NCI-H1092 (cell line): ENCODE measurements around the gene RBL2.
A peak's percentile ranks its signal among the peaks of the same experiment; 100 is the strongest.
"Not testable (repeated sequence)": the region's sequence is repeated elsewhere in the genome, so short reads cannot be mapped to it uniquely, and the experiment has no call there.

Experiments
- DNase-seq: peaks from one replicate; lab custom pipeline; 2025; lab: John Stamatoyannopoulos, UW

Gene RBL2, protein sequence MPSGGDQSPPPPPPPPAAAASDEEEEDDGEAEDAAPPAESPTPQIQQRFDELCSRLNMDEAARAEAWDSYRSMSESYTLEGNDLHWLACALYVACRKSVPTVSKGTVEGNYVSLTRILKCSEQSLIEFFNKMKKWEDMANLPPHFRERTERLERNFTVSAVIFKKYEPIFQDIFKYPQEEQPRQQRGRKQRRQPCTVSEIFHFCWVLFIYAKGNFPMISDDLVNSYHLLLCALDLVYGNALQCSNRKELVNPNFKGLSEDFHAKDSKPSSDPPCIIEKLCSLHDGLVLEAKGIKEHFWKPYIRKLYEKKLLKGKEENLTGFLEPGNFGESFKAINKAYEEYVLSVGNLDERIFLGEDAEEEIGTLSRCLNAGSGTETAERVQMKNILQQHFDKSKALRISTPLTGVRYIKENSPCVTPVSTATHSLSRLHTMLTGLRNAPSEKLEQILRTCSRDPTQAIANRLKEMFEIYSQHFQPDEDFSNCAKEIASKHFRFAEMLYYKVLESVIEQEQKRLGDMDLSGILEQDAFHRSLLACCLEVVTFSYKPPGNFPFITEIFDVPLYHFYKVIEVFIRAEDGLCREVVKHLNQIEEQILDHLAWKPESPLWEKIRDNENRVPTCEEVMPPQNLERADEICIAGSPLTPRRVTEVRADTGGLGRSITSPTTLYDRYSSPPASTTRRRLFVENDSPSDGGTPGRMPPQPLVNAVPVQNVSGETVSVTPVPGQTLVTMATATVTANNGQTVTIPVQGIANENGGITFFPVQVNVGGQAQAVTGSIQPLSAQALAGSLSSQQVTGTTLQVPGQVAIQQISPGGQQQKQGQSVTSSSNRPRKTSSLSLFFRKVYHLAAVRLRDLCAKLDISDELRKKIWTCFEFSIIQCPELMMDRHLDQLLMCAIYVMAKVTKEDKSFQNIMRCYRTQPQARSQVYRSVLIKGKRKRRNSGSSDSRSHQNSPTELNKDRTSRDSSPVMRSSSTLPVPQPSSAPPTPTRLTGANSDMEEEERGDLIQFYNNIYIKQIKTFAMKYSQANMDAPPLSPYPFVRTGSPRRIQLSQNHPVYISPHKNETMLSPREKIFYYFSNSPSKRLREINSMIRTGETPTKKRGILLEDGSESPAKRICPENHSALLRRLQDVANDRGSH

DNA sequence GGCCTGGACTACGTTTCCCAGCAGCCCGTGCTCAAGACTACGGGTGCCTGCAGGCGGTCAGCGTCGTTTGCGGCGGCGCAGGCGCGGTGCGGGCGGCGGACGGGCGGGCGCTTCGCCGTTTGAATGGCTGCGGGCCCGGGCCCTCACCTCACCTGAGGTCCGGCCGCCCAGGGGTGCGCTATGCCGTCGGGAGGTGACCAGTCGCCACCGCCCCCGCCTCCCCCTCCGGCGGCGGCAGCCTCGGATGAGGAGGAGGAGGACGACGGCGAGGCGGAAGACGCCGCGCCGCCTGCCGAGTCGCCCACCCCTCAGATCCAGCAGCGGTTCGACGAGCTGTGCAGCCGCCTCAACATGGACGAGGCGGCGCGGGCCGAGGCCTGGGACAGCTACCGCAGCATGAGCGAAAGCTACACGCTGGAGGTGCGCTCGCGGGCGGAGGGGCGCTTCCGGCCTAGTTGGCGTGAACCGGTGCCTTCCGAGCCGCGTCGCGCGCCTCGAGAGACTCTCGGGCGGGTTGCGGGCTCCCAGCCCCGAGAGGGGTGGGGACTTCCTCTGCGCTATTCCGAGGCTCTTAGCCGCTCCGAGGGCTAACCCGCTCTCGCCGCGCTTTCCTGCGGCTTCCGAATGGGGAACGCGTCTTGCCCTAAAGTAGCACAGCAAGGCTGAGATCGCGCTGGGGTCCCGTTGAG is at the start of gene RBL2:
TSS of gene RBL2 (plus strand) at position 95 of the 689 bp plus-strand sequence. CDS start at position 181, 86 bp downstream.
- DNase-seq: peak; percentile 62

DNA sequence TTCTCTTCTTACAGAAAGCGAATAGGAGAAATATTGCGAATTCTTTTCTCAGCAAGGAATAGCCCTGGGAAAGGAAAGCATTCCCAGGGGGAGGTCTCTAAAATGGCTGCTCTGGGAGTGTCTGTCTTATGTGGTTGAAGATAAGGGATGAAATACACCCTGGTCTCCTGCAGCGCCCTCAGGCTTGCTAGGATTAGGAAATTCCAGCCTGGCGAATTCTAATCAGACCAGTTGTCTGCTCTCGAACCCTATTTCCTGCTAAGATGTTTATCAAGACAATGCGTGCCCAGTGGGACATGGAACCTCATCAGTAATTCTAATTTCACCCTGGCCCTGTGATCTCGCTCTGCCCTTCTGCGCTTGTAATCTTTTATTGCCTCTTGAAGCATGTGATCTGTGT is 49.7 kb upstream of the RBL2 start:
- DNase-seq: not testable (repeated sequence)

DNA sequence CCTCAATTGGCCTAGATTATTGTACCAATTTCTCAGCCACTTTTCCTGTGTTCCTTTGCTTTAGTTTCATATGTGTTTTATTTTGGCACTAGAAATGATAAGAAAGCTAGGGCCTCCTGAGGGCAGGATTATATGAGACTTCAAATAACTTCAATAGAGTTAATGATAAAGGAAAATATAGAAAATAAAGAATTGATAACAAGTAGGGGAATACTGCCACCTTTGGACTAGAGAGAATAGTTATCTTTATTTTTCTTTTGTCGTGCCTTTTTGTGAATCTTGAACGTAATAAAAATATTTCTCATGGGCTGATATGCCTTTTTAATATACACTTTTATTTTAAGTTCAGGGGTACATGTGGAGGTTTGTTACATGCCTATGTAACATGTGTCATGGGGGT is 29.3 kb upstream of the RBL2 start:
- no peak for DNase-seq

DNA sequence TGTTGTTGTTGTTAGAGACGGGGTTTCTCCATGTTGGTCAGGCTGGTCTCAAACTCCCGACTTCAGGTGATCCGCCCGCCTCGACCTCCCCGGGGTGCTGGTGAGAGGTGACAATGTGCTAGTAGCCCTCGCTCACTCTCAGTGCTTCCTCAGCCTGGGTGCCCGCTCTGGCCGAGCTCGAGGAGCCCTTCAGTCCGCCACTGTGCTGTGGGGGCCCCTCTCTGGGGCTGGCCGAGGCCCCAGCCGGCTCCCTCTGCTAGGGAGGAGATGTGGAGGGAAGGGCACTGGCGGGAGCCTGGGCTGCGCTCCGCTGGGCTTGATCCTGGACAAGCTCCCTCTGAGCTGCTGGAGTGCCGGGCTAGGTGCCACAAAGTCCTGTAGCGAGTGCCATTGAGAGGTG is 21.7 kb upstream of the RBL2 start:
- DNase-seq: no peak

DNA sequence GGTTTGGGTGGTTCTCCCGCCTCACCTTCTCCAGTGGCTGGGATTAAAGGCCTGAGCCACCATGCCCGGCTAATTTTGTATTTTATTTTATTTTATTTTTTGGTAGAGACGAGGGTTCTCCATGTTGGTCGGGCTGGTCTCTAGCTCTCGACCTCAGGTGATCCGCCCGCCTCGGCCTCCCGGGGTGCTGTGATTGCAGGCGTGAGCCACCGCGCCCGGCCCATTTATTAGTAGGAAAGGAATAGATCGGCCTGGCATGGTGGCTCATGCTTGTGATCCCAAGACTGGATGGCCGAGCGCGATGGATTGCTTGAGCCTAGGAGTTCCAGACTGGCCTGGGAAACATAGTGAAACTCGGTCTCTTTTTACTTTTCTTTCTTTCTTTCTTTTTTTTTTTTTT is 20.4 kb upstream of the RBL2 start:
- DNase-seq: no peak

DNA sequence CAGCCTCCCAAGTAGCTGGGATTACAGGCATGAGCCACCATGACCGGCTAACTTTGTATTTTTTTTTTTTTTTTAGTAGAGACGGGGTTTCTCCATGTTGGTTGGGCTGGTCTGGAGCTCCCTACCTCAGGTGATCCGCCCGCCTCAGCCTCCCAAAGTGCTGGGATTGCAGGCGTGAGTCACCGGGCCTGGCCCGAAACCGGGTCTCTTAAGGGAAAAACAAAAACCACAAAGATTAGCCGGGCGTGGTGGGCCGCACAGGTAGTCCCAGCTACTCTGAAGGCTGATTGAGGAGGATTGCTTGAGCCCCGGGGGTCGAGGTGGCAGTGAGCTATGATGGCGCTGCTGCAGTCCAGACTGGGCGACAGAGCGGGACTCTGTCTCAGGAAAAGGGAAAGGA is 19.9 kb upstream of the RBL2 start:
- DNase-seq: no peak

DNA sequence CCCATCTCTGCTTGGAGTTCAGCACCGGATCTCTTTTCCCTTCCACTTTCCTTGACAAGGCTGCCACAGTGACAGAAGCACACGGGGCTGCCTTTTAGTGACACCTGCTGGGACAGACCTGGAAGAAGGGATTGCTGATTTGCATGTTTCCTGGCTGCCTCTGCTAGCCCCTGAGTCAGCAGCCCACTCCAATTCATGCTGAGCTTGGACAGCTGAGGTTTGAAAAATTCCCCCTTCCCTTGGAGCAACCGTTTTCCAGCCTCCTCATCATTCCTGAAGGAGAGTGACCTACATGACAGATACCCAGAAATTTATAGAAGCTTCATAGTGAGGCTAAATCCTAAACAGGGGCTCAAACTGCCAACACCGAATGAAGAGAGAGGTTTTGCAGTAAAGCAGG is 18.8 kb upstream of the RBL2 start:
- DNase-seq: peak; percentile 14

DNA sequence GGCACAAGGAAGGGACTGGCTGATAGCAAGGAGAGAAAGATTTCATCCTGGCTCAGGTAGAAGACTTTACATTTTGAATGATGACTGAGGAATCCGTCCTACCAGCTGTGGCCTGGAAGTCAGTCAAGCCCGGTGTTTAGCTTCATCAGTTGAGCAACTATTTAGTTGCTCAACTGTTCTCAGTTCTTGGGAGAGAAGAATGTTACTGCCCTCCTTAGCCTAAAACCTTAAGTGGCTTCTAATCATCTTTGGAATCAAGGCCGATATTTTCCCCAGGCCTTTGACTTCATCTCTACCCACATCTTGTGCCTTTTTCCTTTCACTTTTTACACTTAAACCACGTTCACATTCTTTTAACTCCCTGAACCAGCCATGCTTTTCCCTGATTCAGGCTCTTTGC is 17.3 kb upstream of the RBL2 start:
- no peak for DNase-seq

DNA sequence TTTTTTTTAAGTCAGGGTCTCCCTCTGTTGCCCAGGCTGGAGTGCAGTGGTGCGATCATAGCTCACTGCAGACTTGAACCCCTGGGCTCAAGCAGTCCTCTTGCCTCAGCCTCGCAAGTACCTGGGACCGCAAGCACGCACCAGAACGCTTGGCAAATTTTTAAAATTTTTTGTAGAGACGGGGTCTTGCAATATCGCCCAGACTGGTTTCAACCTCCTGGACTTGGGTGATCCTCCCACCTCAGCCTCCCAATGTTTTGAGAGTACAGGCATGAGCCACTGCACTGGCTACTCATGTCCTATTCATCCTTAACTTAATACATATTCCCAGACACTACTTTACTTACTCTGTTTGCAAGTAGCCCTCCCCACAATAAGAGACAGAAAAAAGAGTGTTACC is 16.3 kb upstream of the RBL2 start:
- no peak for DNase-seq

DNA sequence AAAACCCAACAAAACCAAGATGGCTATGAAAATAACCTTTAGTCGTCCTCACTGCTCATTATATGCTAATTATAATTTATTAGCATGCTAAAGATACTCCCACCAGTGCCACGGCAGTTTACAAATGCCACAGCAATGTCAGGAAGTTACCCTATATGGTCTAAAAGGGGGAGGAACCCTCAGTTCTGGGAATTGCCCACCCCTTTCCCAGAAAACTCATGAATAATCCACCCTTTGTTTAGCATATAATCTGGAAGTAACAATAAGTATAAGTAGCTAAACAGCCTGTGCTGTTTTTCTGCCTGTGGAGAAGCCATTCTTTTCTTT is 14.9 kb upstream of the RBL2 start:
- DNase-seq: not testable (repeated sequence)

DNA sequence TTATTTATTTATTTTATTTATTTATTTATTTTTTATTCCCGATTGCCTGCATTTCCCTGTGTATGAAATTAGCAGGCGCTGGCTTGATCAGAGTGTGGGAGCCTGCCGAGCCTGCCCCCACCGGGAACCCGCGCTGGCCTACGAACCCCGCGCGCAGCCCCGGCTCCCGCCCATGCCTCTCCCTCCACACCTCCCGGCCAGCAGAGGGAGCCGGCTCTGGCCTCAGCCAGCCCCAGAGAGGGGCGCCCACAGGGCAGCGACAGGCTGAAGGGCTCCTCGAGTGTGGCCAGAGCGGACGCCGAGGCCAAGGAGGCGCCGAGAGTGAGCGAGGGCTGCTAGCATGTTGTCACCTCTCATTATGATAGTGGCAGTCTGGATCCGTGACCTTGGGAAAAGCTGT is 13.0 kb upstream of the RBL2 start:
- no peak for DNase-seq

DNA sequence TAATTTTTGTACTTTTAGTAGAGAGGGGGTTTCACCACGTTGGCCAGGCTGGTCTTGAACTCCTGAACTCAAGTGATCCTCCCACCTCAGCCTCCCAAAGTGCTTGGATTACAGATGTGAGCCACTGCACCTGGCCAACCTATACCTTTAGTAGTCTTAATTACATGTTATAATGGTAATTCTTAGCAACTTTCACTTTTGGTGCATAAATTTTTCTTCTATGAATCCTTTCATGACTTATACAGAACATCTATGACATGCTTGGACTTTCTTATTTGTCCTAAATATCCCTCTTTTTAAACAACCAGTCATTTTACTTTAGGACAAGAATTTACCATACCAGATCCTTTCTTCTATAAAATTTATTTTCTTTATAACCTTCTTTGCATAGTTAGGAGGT is 10.3 kb upstream of the RBL2 start:
- not testable (repeated sequence) for DNase-seq

DNA sequence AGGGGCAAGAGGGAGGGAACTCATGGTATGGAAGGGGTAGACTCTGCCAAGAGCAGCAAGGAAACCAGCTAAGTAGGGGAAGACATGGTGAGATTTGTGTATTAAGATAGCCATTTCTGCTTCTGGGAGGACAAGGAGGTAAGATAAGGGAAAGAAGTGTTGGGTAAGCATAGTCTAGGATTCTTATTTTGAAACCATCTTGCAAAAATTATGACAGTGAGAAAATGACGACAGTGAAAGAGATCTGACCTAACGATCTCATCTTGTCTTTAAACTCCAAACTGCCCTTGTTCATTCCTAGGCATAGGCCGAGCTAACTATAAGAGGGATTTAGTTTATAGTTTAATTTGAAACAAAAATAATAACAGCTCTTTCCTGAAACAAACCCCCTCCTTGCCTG is 5.6 kb upstream of the RBL2 start:
- DNase-seq: no peak

DNA sequence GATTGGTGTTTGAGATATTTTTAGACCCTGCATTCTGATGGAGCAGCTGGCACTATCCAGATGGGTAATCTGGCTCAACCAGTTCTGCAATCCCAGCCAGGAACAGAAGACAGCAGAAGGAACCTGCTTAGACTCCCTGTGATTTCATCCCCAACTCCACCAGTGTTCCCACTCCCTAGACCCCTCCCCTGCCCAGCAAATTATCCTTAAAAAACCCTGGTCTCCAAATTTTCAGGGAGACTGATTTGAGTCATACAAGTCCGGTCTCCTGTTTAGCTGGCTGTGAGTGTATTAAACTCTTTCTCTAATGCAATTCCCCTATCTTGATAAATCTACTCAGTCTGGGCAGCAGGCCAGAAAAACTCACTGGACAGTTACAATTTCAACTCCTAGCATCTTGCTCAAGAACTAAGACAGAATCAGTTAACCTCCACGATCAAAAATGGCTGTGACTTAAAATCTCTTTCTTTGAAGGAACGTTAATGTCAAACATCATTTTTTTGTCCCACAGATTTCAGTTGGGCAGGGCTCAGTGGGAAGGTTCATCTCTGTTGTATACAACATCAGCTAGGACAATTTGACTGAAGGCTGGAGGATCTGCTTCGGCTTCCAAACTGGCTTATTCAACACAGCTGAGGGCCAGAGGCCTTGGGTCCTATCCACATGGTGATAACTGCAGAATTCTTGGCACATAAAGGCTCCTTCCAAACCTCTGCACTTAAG is 4.9 kb upstream of the RBL2 start:
- no peak for DNase-seq

DNA sequence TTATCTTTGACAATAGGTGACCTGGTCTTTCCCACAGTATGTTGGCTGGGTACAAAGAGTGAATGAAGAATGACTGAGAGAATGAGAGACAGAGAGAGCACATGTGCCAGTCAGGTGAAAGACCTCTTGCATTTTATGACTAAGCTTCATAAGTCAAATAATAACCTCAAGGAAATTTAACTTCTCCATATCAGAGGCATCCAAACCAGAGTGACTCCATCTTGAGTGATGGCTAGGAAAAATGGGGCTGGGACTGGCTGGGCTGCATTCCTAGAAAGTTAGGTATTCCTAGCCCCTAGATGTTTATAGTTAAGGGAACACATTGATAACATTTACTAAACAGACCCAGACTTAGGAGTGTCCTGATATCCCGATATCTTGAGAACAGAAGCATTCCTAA is 3.9 kb upstream of the RBL2 start:
- no peak for DNase-seq

DNA sequence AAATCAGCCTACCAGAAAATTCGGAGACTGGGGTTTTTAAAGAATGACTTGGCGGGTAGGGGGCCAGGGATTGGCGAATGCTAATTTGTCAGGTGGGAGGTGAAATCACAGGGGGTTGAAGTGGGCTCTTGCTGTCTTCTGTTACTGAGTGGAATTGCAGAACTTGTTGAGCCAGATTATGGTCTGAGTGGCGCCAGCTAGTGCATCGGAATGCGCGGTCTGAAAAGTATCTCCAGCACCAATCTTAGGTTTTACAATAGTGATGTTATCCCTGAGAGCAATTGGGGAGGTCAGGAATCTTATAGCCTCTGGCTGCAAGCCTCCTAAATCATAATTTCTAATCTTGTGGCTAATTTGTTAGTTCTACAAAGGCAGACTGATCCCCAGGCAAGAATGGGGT is 762 bp upstream of the RBL2 start:
- DNase-seq: no peak

DNA sequence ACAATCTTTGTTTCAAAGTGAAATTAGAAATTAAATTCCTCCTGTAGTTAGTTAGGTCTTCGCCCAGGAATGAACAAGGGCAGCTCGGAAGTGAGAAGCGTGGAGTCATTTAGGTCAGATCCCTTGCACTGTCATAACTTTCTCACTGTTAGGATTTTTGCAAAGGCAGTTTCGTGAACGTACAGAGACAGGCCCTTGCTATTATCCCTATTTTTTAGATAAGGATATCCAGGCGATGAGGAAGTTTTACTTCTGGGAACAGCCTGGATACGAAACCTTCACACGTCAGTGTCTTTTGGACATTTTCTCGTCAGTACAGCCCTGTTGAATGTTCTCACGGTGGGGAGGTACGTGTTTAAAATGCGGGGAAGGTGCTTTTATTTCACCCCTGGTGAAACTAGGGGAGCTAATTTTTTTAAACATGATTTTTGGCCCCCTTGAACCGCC is 318 bp upstream of the RBL2 start:
- DNase-seq: no peak

DNA sequence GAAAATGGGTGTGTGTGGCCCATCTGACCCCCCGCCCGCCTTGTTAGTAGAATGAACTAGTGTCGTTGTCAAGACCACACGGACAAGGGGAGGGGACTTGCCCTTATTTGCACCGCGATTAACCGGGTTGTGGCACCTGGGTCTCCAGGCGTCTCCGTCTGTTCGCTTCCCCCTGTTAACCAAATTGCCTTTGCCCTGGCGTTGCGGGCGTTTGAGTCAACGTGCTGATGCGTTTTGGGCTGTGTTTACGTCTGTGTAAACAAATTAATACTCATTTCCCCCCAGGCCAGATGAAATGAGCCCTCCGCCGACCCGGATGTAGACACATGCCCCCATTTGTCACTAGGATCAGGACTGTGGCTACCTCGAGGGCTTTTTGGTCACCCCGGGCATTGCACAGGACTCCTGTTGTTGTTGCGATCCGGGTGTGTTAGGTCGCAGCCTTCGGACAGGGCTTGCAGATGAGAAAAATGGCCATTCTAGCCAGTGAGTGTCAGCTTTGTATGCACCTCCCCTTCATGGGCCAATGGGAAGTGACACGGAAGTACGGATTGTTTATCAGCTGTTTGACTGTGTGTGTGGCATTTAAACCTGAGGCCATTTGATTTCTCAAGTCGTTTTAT is 906 bp downstream of the RBL2 start:
- peak; percentile 59 for DNase-seq

DNA sequence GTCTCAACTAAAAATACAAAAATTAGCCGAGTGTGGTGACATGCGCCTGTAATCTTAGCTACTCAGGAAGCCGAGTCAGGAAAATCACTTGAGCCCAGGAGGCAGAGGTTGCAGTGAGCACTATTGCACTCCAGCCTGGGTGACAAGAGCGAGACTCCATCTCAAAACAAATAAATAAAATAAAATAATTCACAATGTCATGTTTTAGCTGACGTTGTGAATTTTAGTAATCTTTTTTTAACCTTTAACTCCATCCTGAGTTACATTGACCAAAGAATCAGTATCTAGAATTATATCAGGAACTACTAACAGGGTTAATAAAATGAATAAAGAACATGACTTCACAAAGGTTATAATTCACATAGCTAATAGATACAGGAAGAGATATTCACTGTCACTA is 5.9 kb downstream of the RBL2 start:
- DNase-seq: no peak

DNA sequence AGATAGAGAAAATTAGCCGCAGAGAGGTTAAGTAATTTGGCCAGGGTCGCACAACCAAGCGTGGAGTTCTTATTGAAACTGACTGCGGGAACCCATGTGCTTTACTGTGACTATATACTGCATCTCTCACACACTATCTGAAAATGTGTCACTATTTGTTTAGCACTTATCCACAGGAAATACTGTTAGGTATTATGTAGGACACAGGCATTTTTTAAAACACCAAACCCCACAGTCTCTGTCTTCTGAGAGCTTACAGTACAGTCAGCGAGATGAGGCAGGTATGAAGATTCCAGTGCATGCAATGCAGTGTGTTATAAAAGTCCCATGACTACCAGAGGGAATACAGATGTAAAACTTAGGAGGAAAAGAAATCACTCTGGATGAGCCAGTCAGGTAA is 11.3 kb downstream of the RBL2 start:
- no peak for DNase-seq

DNA sequence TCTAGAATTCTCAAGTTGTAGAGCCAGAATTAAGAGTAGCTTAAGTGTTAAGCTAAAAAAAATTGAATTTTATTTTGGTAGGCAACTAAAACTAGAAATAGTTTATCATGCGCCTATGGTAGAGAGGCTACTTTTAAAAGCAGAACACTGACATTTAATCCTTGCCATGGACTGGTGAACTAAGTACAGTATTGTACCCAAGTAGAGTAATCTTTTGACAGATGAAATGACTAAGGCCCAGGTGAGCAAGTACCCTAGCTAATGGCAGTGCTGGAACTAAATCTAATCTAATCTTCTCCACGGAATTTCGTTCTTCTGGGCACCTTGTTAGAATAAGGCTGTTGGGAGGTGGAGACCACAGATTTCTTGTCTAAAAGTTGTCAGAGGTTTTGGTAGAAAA is 11.8 kb downstream of the RBL2 start:
- no peak for DNase-seq
